Liver (tissue), 9 donors: ENCODE data around the gene TCFL5. TPM values are rescaled to one million over a fixed set of nuclear protein-coding genes. Genes with fewer than 3 reads are reported as not detected.

Experiments
- DNase-seq: peaks from one replicate; pipeline ENCODE4 v3.0.0-alpha.2; 2017; ENCODE audit warnings: low spot score
- H3K27ac ChIP-seq, 2 donors: one replicate each; pipeline ENCODE4 v1.7.0; 2013; ENCODE audit warnings: inconsistent platforms in 2 of 2, low read length in 2 of 2, control low read depth in 1 of 2, low read depth in 1 of 2, mild to moderate bottlenecking in 1 of 2
- H3K27me3 ChIP-seq, 4 donors: one replicate each; pipeline versions ENCODE4 v1.6.1 to v1.7.0; 2013; ENCODE audit warnings: low read length in 3 of 4, inconsistent platforms in 1 of 4, mild to moderate bottlenecking in 1 of 4, moderate library complexity in 1 of 4; ENCODE audit not compliant: control insufficient read depth in 4 of 4, insufficient read depth in 4 of 4
- H3K36me3 ChIP-seq, 4 donors: one replicate each; pipeline versions ENCODE4 v1.6.1 to v1.7.0; 2013; ENCODE audit warnings: low read length in 3 of 4, mild to moderate bottlenecking in 3 of 4, low read depth in 1 of 4, moderate library complexity in 1 of 4; ENCODE audit not compliant: control insufficient read depth in 4 of 4, insufficient read depth in 3 of 4
- H3K4me1 ChIP-seq, 4 donors: one replicate each; pipeline versions ENCODE4 v1.6.1 to v1.7.0; 2013; ENCODE audit warnings: low read length in 3 of 4, mild to moderate bottlenecking in 3 of 4, moderate library complexity in 1 of 4; ENCODE audit not compliant: control insufficient read depth in 4 of 4, insufficient read depth in 4 of 4
- H3K4me3 ChIP-seq, 3 donors: one replicate each; pipeline versions ENCODE4 v1.6.1 to v1.7.0; 2013; ENCODE audit warnings: low read length in 3 of 3, control low read depth in 1 of 3, low read depth in 1 of 3, mild to moderate bottlenecking in 1 of 3
- H3K9ac ChIP-seq, 2 donors: one replicate each; pipeline ENCODE4 v1.7.0; 2013; ENCODE audit warnings: low read length in 2 of 2, mild to moderate bottlenecking in 2 of 2, moderate library complexity in 2 of 2, control low read depth in 1 of 2, low read depth in 1 of 2
- H3K9me3 ChIP-seq, 4 donors: one replicate each; pipeline versions ENCODE4 v1.6.1 to v1.7.0; 2013; ENCODE audit warnings: low read length in 3 of 4; ENCODE audit not compliant: control insufficient read depth in 4 of 4
- FOXA1 ChIP-seq: IDR thresholded peaks from 2 replicates; pipeline ENCODE4 v1.6.1; 2016; ENCODE audit warnings: antibody characterized with exemption
- HNF4G ChIP-seq: IDR thresholded peaks from 2 replicates; pipeline ENCODE4 v1.6.1; 2016; ENCODE audit warnings: antibody characterized with exemption
- MAX ChIP-seq: IDR thresholded peaks from 2 replicates; pipeline ENCODE4 v1.6.1; 2016; ENCODE audit warnings: antibody characterized with exemption
- NR2F2 ChIP-seq: IDR thresholded peaks from 2 replicates; pipeline ENCODE4 v1.6.1; 2016; ENCODE audit warnings: antibody characterized with exemption
- RAD21 ChIP-seq, 2 donors: IDR thresholded peaks; 2 replicates each; pipeline ENCODE4 v1.6.1; 2016; ENCODE audit warnings: antibody characterized with exemption in 2 of 2, mild to moderate bottlenecking in 2 of 2
- RXRA ChIP-seq, 2 donors: IDR thresholded peaks; 2 replicates each; pipeline ENCODE4 v1.6.1; 2017 to 2018; ENCODE audit warnings: antibody characterized with exemption in 2 of 2, mild to moderate bottlenecking in 1 of 2
- SP1 ChIP-seq: IDR thresholded peaks from 2 replicates; pipeline ENCODE4 v1.6.1; 2018; ENCODE audit warnings: antibody characterized with exemption, mild to moderate bottlenecking
- TAF1 ChIP-seq: conservative IDR thresholded peaks from 2 replicates; pipeline ENCODE4 v1.6.1; 2016; ENCODE audit warnings: antibody characterized with exemption, mild to moderate bottlenecking
- YY1 ChIP-seq: IDR thresholded peaks from 2 replicates; pipeline ENCODE4 v1.6.1; 2016; ENCODE audit warnings: antibody characterized with exemption, mild to moderate bottlenecking
- ZBTB33 ChIP-seq: IDR thresholded peaks from 2 replicates; pipeline ENCODE4 v1.6.1; 2016; ENCODE audit warnings: antibody characterized with exemption
- WGBS: extraction: QIAGEN DNeasy Blood & Tissue Kit; methylation state at CpG from one replicate; pipeline ENCODE4 v1.1.7; 2013; 5-methylcytosine and 5-hydroxymethylcytosine counted together
- polyA plus RNA-seq, 2 donors: library from polyadenylated mRNA; stranded (reverse) in 1 of 2; unstranded in 1 of 2; fragments of 200-250 nt in 1 of 2; fragments of >200 nt in 1 of 2; fragmentation: Nextera tagmentation in 1 of 2; extraction: Ambion mirVana in 1 of 2; gene quantifications; one replicate each; pipeline versions ENCODE4 v1.2.1 to v1.2.3, GENCODE V29; 2013 to 2015
- total RNA-seq, 2 donors: library from RNA; depleted of rRNA; stranded (reverse); fragments of >200 nt; gene quantifications; one replicate each; pipeline ENCODE4 v1.2.3, GENCODE V29; 2014
- TF ChIP-seq, protein P1 (sequence below): fragments of 150-350 bp; IDR thresholded peaks from 2 replicates; pipeline ENCODE4 v1.5.1; 2017; ENCODE audit warnings: improper control_type of control experiment, low read depth, low read length; ENCODE audit not compliant: missing input control
- donor health status: healthy.
- donor health status: healthy.
- donor health status: healthy.
- donor health status: healthy.
- donor health status: healthy.

The TCFL5 gene
- total and polyA plus RNA-seq, 4 donors: 0.79 to 3.8 (median 2.2) TPM

DNA sequence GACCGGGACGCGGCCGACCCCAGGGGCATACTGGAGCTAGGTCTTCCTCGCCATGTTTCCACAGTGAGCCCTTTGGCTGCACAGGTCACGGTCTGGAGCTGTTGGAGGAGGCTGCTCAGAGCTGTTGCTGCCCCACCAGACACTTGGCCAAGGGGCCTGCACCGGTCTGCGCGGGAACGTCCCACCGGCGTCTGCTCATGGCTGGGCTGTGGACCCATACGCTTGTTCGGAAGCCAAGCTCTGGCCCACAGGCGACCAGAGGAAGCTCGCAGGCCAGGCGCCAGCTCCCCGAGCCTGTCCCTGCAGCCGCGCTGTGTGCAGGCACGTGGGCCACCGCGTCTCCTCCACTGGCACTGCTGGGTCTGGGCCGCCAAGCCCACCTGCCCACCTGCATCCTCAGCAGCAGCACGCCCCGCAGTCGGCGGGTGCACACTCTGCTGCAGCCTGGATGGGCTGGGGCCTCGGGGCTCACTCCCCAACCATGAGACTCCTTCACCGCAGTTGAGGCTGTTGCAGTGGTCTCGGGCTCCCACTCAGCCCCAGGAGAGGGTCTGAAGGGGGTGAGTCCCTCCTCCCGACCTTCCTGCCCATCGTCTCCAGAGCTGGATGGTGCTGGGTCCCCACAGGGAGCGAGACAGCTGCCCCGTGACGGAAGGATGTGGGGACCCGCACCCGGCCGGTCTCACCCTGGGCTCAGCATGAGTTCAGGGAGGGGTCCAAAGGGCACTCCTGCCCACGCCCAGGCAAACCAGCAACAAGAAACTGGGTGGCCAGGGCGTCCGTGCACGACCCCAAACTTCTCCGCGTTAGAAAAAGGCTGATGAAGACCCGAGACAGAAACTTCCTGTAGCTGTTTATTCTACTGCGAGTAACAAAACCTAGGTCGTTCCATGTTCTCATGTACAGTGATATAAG is 15.5 kb upstream of the TCFL5 start (continued):
- no peak for TF ChIP-seq MAX
- no peak for TF ChIP-seq TAF1
- no peak for TF ChIP-seq HNF4G
- no peak for TF ChIP-seq NR2F2
- no peak for TF ChIP-seq FOXA1
- no peak for TF ChIP-seq YY1

DNA sequence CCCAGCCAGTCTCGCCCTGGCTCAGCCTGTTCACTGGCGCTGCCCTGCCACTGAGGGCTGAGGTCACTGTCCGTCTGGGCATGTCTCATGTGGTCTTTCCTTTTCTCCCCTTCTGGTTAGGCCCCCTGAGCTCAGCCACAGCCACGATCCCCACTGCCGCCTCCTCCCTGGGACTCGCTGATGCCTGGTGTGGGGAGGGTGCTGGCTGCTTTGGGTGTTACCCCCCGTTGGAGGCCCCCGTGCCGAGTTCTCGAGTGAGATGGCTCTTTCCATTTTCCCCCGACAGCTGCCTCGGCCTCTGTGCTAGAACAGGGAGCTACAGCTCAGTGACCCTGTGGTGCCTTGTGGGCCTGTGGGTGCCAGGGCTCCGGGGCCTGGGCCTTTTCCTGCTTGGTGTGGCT is 14.9 kb upstream of the TCFL5 start:
- H3K27ac ChIP-seq: peak overlapping the region; percentile 60 to 68
- H3K9ac ChIP-seq: no peak overlapping the region
- no peak for DNase-seq
- peak; percentile 41 for TF ChIP-seq NR2F2
- peak; percentile 7 to 15 for TF ChIP-seq RXRA (IDR thresholded peaks at IDR 0.05)
- TF ChIP-seq FOXA1: no peak
- H3K36me3 ChIP-seq: peaks cover 3 to 11% (median 8%) of the 10 kb centered on the region in 4 donors
- H3K4me3 ChIP-seq: no peak overlapping the region
- peaks cover 0 to 9% (median 4%) of the 10 kb centered on the region in 4 donors for H3K4me1 ChIP-seq
- no peaks in the 10 kb centered on the region for H3K9me3 ChIP-seq
- WGBS: 82% methylated on average over 13 of the region's 13 CpGs
- no peaks in the 10 kb centered on the region for H3K27me3 ChIP-seq

- H3K9ac ChIP-seq: peak overlapping the region in 1 of 2 donors; percentile 10
- H3K36me3 ChIP-seq: peaks cover 0 to 5% (median 4%) of the 10 kb centered on the region in 4 donors
Observed at GRCh38 chr20:62875419-62876361, 14.1 kb upstream of the TCFL5 start.

More at GRCh38 chr20:62875419-62876361, 14.1 kb upstream of the TCFL5 start:
- H3K4me1 ChIP-seq: peaks cover 0 to 9% (median 4%) of the 10 kb centered on the region in 4 donors
- WGBS: 57% methylated on average over 34 of the region's 34 CpGs
- no peak overlapping the region for H3K4me3 ChIP-seq
- H3K27ac ChIP-seq: peak overlapping the region; percentile 60 to 68
- H3K9me3 ChIP-seq: no peaks in the 10 kb centered on the region
- no peak for DNase-seq
- H3K27me3 ChIP-seq: no peaks in the 10 kb centered on the region
- TF ChIP-seq NR2F2 (peak; percentile 21), RXRA (IDR thresholded peaks at IDR 0.05) (no peak), RAD21 (IDR thresholded peaks at IDR 0.05) (peak in 1 of 2 donors; percentile 56), ZBTB33 (peak; percentile 65), SP1 (peak; percentile 52), HNF4G (no peak)
- TF ChIP-seq, protein P1, sequence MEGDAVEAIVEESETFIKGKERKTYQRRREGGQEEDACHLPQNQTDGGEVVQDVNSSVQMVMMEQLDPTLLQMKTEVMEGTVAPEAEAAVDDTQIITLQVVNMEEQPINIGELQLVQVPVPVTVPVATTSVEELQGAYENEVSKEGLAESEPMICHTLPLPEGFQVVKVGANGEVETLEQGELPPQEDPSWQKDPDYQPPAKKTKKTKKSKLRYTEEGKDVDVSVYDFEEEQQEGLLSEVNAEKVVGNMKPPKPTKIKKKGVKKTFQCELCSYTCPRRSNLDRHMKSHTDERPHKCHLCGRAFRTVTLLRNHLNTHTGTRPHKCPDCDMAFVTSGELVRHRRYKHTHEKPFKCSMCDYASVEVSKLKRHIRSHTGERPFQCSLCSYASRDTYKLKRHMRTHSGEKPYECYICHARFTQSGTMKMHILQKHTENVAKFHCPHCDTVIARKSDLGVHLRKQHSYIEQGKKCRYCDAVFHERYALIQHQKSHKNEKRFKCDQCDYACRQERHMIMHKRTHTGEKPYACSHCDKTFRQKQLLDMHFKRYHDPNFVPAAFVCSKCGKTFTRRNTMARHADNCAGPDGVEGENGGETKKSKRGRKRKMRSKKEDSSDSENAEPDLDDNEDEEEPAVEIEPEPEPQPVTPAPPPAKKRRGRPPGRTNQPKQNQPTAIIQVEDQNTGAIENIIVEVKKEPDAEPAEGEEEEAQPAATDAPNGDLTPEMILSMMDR: peak; percentile 28
